Thyroid gland (tissue), 4 donors: ENCODE measurements around the gene USO1.

Experiments used
- POLR2A ChIP-seq, 2 donors: fragments of 450-650 bp; IDR thresholded peaks; one replicate each; pipeline ENCODE4 v1.6.1; 2017; ENCODE audit warnings: antibody characterized with exemption in 2 of 2, mild to moderate bottlenecking in 2 of 2, moderate library complexity in 1 of 2
- TF ChIP-seq, protein P1 (sequence below), 6 experiments: fragments of 200-600 bp in 3 of 6; fragments of 450-650 bp in 3 of 6; sonication (generic) in 3 of 6; IDR thresholded peaks; one replicate each; pipeline ENCODE4 v1.5.1; 2016 to 2019; ENCODE audit warnings: antibody characterized with exemption in 6 of 6, mild to moderate bottlenecking in 2 of 6, inconsistent platforms in 1 of 6, moderate library complexity in 1 of 6

DNA sequence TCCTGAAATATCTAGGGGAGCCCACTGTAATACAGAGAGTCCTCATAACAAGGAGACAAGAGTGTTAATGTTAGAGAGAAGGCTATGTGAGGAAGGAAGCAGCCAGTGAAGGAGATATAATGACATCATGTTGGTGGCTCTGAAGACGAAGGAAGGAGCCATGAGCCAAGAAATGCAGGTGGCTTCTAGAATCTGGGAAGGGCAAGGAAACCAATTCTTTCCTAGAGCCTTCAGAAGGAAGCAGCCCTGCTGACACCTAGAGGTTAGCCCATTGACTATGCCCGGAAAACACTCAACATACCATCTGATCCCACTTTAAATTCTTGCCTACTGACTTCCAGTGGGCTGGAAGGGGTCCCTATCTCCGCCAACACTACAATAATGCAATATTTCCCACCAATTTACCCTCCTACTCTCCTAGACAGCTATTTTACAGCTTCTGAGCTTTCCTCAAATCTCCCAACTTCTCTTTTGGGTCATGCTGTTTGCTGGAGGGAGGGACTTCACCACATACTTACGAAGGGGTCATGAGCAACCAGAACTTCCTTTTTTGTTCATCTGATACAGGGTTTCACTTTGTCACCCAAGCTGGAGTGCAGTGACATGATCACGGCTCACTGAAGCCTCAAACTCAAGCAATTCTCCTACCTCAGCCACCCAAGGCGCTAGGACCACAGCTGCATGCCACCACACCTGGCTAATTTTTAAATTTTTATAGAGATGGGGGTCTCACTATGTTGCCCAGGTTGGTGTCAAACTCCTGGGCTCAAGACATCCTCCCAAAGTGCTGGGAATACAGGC, 26.0 kb upstream of the USO1 start:
- TF ChIP-seq, protein P1, sequence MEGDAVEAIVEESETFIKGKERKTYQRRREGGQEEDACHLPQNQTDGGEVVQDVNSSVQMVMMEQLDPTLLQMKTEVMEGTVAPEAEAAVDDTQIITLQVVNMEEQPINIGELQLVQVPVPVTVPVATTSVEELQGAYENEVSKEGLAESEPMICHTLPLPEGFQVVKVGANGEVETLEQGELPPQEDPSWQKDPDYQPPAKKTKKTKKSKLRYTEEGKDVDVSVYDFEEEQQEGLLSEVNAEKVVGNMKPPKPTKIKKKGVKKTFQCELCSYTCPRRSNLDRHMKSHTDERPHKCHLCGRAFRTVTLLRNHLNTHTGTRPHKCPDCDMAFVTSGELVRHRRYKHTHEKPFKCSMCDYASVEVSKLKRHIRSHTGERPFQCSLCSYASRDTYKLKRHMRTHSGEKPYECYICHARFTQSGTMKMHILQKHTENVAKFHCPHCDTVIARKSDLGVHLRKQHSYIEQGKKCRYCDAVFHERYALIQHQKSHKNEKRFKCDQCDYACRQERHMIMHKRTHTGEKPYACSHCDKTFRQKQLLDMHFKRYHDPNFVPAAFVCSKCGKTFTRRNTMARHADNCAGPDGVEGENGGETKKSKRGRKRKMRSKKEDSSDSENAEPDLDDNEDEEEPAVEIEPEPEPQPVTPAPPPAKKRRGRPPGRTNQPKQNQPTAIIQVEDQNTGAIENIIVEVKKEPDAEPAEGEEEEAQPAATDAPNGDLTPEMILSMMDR (IDR thresholded peaks at IDR 0.05) = no peak
- no peak for TF ChIP-seq POLR2A (IDR thresholded peaks at IDR 0.05)
